ENCODE data around the gene DTX3. TPM values are rescaled to one million over a fixed set of nuclear protein-coding genes. Genes with fewer than 3 reads are reported as not detected.

Gene DTX3
- polyA plus RNA-seq, 3 donors: 0.08 to 1.3 TPM; not detected in 1

- H3K27ac Mint-ChIP-seq: peak overlapping the region in 4 of 7 donors; percentile 45 to 74 (median 51)
- peaks cover 25% of the 10 kb centered on the region for H3K4me1 Mint-ChIP-seq
- no peak for TF ChIP-seq CTCF (IDR thresholded peaks at IDR 0.05)
Observed at GRCh38 chr12:57590479-57590863, 14.2 kb upstream of the DTX3 start.

GRCh38 chr12:57590864-57591781, 13.5 kb upstream of the DTX3 start, which contains the start of gene PIP4K2C:
Gene PIP4K2C (plus strand): TSS chr12:57591192. CDS start chr12:57591290, 98 bp downstream.
- no peak for TF ChIP-seq CTCF (IDR thresholded peaks at IDR 0.05)
- peaks cover 4% of the 10 kb centered on the region for H3K79me2 ChIP-seq (ENCODE audit: insufficient read depth, low read length)
- H3K36me3 ChIP-seq (replicated peaks in 1 of 2; ENCODE audit: control insufficient read depth in 1 of 2, insufficient read depth in 2 of 2, low read length in 2 of 2): peaks cover 10 to 22% of the 10 kb centered on the region in 2 donors
- H3K4me1 ChIP-seq (ENCODE audit: control insufficient read depth in 1 of 2, insufficient read depth in 2 of 2, low read length in 2 of 2): peaks cover 16 to 21% of the 10 kb centered on the region in 2 donors
- peak within 1 kb of the TSS; percentile 90 to 95 for H3K4me3 Mint-ChIP-seq
- H3K27me3 Mint-ChIP-seq (ENCODE audit: low read depth in 3 of 3): peaks cover 2 to 9% (median 7%) of the 10 kb centered on the region in 3 donors
- peak; percentile 37 to 70 (median 60) for DNase-seq
- no peaks in the 10 kb centered on the region for H4K20me1 ChIP-seq (ENCODE audit: insufficient read depth, low read length)
- H3K9ac ChIP-seq (ENCODE audit: insufficient read depth, low read length, poor library complexity, severe bottlenecking): peak within 1 kb of the TSS; percentile 72
- H3K36me3 Mint-ChIP-seq: peaks cover 18 to 21% of the 10 kb centered on the region in 2 donors
- intact Hi-C loops (cut with micrococcal nuclease): no loop called here
- peaks cover 5 to 11% of the 10 kb centered on the region in 2 donors for H3K27me3 ChIP-seq (ENCODE audit: control insufficient read depth in 2 of 2, insufficient read depth in 2 of 2, low read length in 2 of 2)
- peak within 1 kb of the TSS; percentile 90 for H3K4me2 ChIP-seq (replicated peaks; ENCODE audit: extremely low read depth, low read length, poor library complexity, severe bottlenecking)
- peaks cover 25% of the 10 kb centered on the region for H3K4me1 Mint-ChIP-seq
- peak within 1 kb of the TSS; percentile 98 for H2AFZ ChIP-seq (ENCODE audit: insufficient read depth, low read depth, low read length, poor library complexity, severe bottlenecking)
- no peaks in the 10 kb centered on the region for H3K9me3 ChIP-seq (replicated peaks in 1 of 2; ENCODE audit: control insufficient read depth in 1 of 2, insufficient read depth in 1 of 2, low read length in 2 of 2)
- WGBS (ENCODE audit: insufficient coverage): 1% methylated on average over 68 of the region's 69 CpGs
- no peaks in the 10 kb centered on the region for H3K9me3 Mint-ChIP-seq
- peak within 1 kb of the TSS; percentile 25 to 73 for H3K27ac ChIP-seq (ENCODE audit: low read depth in 1 of 2, low read length in 2 of 2)
- H3K4me3 ChIP-seq (replicated peaks in 1 of 3; ENCODE audit: low read depth in 2 of 3, low read length in 3 of 3): peak within 1 kb of the TSS; percentile 81 to 95 (median 89)
- H3K27ac Mint-ChIP-seq: peak within 1 kb of the TSS in 5 of 7 donors; percentile 45 to 86 (median 74)

More at GRCh38 chr12:57590479-57590863, 14.2 kb upstream of the DTX3 start:
- Mint-ChIP-seq H3K36me3 (peaks cover 13 to 14% of the 10 kb centered on the region in 2 donors), H3K4me3 (peak overlapping the region; percentile 90 to 95), H3K9me3 (no peaks in the 10 kb centered on the region), H3K27me3 (ENCODE audit: low read depth in 3 of 3) (peaks cover 2 to 9% (median 7%) of the 10 kb centered on the region in 3 donors)
- Histone ChIP-seq H3K27me3 (ENCODE audit: control insufficient read depth in 2 of 2, insufficient read depth in 2 of 2, low read length in 2 of 2) (peaks cover 5 to 11% of the 10 kb centered on the region in 2 donors), H3K9ac (ENCODE audit: insufficient read depth, low read length, poor library complexity, severe bottlenecking) (peak overlapping the region; percentile 72), H3K36me3 (replicated peaks in 1 of 2; ENCODE audit: control insufficient read depth in 1 of 2, insufficient read depth in 2 of 2, low read length in 2 of 2) (peaks cover 5 to 16% of the 10 kb centered on the region in 2 donors), H3K79me2 (ENCODE audit: insufficient read depth, low read length) (peaks cover 4% of the 10 kb centered on the region), H3K27ac (ENCODE audit: low read depth in 1 of 2, low read length in 2 of 2) (peak overlapping the region in 1 of 2 donors; percentile 73), H3K4me1 (ENCODE audit: control insufficient read depth in 1 of 2, insufficient read depth in 2 of 2, low read length in 2 of 2) (peaks cover 16 to 21% of the 10 kb centered on the region in 2 donors), H2AFZ (ENCODE audit: insufficient read depth, low read depth, low read length, poor library complexity, severe bottlenecking) (peak overlapping the region; percentile 98), H4K20me1 (ENCODE audit: insufficient read depth, low read length) (no peaks in the 10 kb centered on the region), H3K9me3 (replicated peaks in 1 of 2; ENCODE audit: control insufficient read depth in 1 of 2, insufficient read depth in 1 of 2, low read length in 2 of 2) (no peaks in the 10 kb centered on the region), H3K4me2 (replicated peaks; ENCODE audit: extremely low read depth, low read length, poor library complexity, severe bottlenecking) (peak overlapping the region; percentile 90), H3K4me3 (replicated peaks in 1 of 3; ENCODE audit: low read depth in 2 of 3, low read length in 3 of 3) (peak overlapping the region; percentile 81 to 95 (median 89))
- WGBS (ENCODE audit: insufficient coverage): no CpG with 5 or more reads among the region's 2 CpGs
- no peak for DNase-seq
- intact Hi-C loops (cut with micrococcal nuclease): no loop called here
